Measurements from ENCODE around the gene FAM227B.
"Not testable (repeated sequence)": the region's sequence is repeated elsewhere in the genome, so short reads cannot be mapped to it uniquely, and the experiment has no call there.

FAM227B gene

DNA sequence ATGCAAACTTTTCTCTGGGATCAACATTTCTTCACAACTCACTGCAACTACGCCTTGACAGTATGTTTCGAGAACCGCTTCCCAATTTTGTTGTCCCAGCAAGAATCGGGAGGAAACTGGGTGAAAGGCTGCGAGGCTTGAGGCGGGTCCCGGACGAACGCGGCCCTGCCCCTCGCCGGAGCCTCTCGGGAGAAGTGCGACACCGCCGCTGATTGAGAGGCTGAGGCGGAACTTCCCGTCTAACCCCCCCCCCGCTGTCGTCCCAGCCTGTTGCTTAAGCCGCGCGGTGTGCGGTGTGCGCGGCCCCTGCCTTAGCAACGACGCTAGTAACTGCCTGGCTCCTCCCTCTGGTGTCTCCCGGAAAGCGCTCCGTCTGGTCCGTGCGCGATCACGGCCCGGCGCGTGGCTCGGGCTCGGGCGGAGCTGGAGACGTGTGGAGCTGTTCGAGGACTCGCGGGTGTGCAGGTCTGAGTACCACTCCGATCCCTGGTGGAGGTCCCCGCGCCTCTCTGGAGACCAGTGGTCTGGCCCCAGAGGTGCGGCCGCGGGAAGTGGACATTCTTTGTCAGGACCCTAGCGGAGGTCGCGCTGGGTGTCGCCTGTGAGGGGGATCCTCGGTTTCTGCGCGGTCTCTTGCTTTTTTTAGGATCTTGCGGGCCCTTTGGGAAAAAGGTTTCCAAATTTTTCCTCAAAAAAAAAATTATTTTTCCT, at the start of gene FAM227B, which contains the start of gene DTWD1:
FAM227B (minus strand) TSS at position 161 of the 711 bp plus-strand sequence. CDS start 5,647 bp downstream, outside the sequence.
DTWD1 (plus strand) TSS at position 391 of the 711 bp plus-strand sequence. CDS start 4,120 bp downstream, outside the sequence.
- DNase-seq = peak; percentile 96

DNA sequence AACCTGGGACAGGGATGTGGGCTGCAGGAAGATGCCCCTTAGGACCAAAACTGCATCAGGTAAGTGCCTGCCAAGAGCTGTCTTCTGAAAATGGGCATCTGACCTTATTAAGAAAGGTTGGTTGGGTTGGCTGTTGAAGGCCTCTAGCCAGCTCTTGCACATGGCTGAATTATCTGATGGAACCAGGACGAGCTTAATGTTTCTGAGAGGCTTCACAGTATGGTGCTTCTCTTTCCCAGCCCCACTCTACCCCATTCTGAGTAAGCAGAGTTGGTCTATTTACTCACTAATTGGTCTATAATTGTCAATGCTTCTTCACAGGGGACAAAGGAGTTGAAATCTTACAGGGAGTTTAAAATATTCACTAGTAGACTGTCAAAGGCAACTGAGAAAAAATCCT, 48.7 kb upstream of the FAM227B start:
- no peak for DNase-seq

GRCh38 chr15:49666486-49666885, 45.9 kb upstream of the FAM227B start:
- not testable (repeated sequence) for DNase-seq

GRCh38 chr15:49664716-49665115, 44.1 kb upstream of the FAM227B start:
- no peak for DNase-seq

DNA sequence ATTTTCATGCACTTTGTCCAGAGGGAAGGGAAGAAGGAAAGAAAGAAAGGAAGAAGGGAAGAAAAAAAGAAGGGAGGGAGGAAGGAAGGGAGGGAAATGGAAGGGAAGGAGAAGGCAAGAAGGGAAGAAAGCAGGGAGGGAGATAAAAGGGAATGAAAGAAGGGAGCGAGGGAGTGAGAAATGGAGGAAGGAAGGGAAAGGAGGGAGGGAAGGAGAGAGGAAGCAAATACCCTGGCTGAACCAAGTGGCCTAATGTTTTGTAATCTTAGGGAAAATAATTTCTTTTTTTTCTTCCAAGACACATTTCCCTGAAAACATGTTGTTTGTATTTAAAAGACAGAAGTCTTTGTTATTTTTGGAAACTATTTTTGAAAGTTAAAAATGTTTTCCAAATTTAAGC, 36.1 kb upstream of the FAM227B start:
- DNase-seq = no peak

- DNase-seq = no peak
These were observed 32.3 kb upstream of the FAM227B start for GRCh38 chr15:49652922-49653321.

DNA sequence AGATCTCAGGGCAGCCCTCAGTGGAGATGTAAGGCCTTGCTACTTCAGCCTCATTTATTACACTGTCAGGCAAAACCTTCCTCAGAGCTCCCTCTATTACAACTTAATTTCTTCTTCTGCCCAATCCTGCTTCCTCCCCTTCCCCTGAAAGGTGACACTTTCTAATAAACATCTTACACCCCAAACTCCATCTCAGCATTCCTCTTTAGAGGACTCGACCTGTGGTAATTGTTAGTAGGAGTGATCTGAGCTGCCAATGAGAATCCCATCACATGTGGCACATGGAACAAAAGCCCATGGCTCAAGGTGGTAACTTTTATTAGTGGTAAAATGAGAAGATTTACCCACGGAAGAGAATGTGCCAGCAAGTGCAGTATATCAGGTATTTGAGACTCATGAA, 30.1 kb upstream of the FAM227B start:
- no peak for DNase-seq

- DNase-seq = no peak
These were observed 29.4 kb upstream of the FAM227B start for GRCh38 chr15:49649987-49650386.

GRCh38 chr15:49646891-49647290, 26.3 kb upstream of the FAM227B start:
- DNase-seq = no peak

GRCh38 chr15:49645941-49646340, 25.3 kb upstream of the FAM227B start:
- no peak for DNase-seq

DNA sequence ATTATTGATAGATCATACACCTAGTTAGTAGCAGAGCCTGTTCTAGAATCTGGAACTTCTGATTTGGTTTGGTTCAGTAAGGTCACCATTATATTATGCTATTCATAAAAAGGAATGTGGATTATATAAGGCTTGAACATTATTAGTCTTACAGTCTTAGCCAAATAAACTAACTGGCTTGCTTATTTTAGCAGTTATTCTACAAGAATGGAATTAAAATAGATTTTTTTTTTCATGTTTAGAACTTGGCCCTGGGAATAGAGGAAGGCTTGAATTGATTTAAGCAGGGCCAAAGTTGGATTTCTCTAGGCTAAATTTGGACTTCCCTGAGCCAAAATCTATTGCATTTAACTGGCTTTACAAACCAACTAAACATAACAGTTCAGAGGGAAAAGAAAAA, 24.7 kb upstream of the FAM227B start:
- no peak for DNase-seq

- no peak for DNase-seq
These were observed 23.8 kb upstream of the FAM227B start for GRCh38 chr15:49644364-49644794.

GRCh38 chr15:49637857-49638256, 17.2 kb upstream of the FAM227B start:
- DNase-seq = no peak

GRCh38 chr15:49628379-49628778, 7.8 kb upstream of the FAM227B start:
- DNase-seq = no peak

- DNase-seq = no peak
These were observed 6.8 kb upstream of the FAM227B start for GRCh38 chr15:49627407-49627877.

DNA sequence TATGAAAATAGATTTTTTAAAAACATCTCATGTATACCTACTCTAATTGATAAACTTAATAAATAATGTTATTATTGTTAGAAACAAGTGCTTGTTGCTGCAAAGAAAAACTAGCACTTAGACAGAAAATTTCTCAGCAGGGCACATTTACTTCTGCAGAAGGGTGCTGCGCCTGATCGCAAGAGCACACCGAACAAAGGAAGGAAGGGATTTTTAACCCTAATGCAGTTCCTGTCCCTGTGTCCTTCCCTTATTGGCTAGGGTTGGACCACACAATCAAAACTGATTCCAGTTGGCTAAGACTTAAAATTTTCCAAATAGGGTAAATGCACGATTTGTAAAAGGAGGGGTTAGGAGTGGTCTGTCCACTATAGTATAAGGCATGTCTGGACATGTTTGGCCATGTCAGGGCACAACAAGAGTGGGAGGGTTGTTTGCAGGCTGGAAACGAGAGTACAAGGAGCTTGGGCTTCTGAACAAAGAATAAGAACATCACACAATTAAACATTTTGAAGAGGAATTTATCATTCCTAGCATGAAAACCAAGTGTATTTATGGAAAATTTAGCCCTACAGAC, 4.9 kb upstream of the FAM227B start:
- no peak for DNase-seq

GRCh38 chr15:49624056-49624455, 3.4 kb upstream of the FAM227B start:
- DNase-seq = no peak

DNA sequence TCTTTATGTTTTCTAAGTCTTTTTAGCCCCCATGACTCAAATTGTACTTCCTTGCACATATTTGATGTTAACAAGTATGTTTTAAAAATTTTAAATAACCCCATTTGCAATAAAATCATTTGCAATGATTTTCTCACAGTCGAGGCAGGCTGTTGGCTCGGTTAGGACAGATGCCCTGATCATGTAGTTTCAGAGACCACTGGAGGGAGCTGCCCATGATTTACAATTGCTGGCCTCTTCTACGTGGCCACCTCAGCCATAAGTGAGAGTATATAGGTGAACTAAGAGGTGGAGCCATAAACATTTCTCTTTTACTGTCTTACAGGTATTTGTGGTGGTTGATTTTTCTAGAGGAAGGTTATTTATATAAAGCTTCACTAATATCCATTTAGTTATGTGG, 1.9 kb upstream of the FAM227B start:
- no peak for DNase-seq

DNA sequence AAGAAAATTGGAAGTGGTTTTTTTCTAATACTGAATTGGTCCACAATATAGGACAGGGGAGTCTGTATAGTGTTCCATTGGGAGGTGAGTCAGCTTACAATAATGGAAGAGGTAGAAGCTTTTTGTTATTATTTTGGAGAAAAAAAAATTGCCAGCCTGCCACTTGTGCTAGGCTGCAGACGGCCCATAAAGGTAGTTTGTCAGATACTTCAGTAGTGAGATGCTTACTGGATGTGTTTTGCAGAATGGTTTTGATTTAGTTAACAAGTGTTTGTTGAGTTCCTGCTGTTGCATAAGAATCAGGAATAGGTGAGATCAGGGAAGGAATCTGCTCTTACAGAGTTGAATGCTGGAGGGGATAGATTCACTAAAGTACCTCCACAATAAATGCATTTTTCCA, 1.3 kb upstream of the FAM227B start:
- DNase-seq = no peak

DNA sequence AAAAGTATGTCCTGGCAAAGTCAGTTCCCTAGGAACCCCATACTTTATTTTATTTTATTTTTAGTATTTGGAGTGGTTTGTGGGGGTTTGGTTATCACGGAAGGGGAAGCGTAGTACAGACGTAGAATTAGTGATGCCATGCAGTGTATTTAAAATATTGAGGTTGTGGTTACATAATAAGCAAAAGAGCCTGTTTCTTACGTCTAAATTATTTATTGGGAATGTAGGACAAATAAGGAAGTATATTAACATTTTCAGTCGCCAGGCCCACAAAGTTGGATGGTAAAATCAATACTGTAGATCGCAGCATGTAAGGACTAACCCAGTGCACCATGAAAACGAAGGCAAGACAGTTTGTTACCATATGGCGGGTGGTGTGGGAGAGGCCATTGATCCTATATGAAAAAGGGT, 788 bp upstream of the FAM227B start:
- DNase-seq = no peak

DNA sequence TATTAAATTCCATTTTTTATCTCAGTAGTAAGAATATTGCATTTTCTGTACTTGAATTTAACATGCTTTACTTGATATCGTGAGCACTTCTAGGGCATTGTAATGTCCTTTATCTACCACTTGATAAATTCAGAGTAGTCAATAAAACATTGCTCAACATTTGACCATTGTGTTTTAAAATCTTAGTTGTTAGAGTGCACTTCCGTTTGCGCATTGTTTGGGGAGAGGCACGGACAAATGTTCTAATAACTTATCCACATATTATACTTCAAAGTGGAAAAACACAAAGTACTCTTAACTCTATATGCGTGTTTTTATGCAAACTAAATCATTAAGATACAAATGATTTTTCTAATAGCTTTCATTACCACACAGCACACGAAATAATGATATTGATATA, 419 bp downstream of the FAM227B start:
- peak; percentile 45 for DNase-seq

DNA sequence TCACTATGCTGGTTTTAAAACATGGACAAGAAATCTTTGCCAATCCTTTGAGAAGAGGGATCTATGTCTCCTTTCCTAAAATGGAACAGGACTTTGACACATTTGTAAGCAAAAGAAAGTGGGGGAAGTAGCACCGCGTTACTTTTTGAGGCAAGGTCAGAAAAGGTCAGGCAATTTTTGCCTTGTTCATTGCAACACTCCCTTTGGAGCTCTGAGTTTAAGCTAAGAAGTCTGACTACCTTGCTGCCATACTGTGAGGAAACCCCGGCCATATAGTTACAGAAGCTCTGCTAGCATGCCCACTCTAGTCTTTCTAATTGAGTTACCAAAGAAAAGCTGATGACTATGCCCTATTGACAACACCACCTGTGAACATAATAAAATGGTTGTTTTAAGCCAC, 1.4 kb downstream of the FAM227B start:
- no peak for DNase-seq

DNA sequence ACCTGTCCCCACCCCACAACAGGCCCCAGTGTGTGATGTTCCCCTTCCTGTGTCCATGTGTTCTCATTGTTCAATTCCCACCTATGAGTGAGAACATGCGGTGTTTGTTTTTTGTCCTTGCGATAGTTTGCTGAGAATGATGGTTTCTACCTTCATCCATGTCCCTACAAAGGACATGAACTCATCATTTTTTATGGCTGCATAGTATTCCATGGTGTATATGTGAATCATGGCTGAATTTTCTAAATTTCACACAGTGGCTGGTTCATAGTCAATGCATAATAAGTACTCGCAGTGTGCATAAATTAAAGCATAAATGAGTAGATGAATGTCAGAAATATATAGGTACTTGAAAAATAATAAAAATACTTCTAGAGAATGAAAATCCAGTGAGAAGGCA, 8.4 kb downstream of the FAM227B start:
- not testable (repeated sequence) for DNase-seq

DNA sequence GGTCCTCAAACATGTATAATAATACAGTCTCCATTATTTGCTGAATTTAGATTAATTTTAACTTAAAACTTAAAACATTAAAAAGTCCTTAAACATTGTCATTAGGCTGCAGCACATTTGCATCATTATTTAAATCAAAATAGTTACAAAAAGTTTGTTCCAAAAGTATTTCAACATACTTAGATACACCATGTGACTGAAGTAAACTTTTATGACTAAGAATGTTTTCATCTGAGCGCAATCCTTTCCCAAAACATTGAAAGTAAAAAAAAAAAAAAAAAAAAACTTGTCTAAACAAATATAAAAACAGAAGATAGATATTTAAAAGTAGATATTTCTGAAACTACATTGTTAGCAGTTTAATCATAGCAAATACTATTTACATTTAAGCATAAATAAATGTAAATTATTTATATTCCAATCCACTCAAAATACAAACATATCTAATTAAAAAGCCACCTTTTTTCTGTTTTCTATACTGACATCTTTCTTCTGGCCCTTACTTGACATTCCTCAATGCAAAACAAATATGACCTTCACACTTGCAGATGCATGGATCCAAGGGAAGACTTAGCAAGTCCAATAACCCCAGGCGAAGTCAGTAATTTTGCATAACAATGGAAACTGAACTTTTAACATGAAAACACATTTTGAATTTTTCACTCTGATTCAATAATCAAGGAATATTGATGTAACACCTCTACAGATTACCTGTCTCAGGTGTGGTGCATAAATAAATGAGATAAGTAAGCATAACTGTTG, 10.3 kb downstream of the FAM227B start:
- no peak for DNase-seq

Data from CD4-positive, alpha-beta T cell treated with Interleukin-17A for 1 hour (primary cell).